Mesothelial cell of epicardium (in vitro differentiated cells): ENCODE measurements around the gene C15orf40. TPM values are rescaled to one million over a fixed set of nuclear protein-coding genes. Genes with fewer than 3 reads are reported as not detected.

Source experiments
- DNase-seq, 2 experiments: peaks; one replicate each; pipeline ENCODE4 v3.0.0; 2021; ENCODE audit warnings: low spot score in 2 of 2; ENCODE audit not compliant: unreplicated experiment in 2 of 2
- H3K27ac Mint-ChIP-seq: 2 replicates; pipeline ENCODE4 v1.8.0; 2021; ENCODE audit warnings: mixed read lengths
- H3K27me3 Mint-ChIP-seq: 2 replicates; pipeline ENCODE4 v1.8.0; 2021; ENCODE audit warnings: low read depth, mixed read lengths
- H3K36me3 Mint-ChIP-seq: 2 replicates; pipeline ENCODE4 v1.8.0; 2021; ENCODE audit warnings: mixed read lengths
- H3K4me1 Mint-ChIP-seq: 2 replicates; pipeline ENCODE4 v1.8.0; 2021; ENCODE audit warnings: mixed read lengths
- H3K4me3 Mint-ChIP-seq: 2 replicates; pipeline ENCODE4 v1.8.0; 2021; ENCODE audit warnings: mild to moderate bottlenecking, moderate library complexity, mixed read lengths
- H3K9me3 Mint-ChIP-seq: 2 replicates; pipeline ENCODE4 v1.8.0; 2021; ENCODE audit warnings: mixed read lengths
- total RNA-seq: library from RNA; stranded (reverse); gene quantifications from 3 replicates; pipeline ENCODE4 v1.2.1, GENCODE V29; 2021
- TF ChIP-seq, protein P1 (sequence below): fragments of 200-600 bp; sonication (generic); IDR thresholded peaks from one replicate; pipeline ENCODE4 v1.5.0; 2021; ENCODE audit warnings: antibody characterized with exemption; ENCODE audit not compliant: unreplicated experiment

The C15orf40 gene
- total RNA-seq, 1 donor from 2014 or later: 18.4 TPM

GRCh38 chr15:82970078-82970686 lies 41.3 kb downstream of the C15orf40 start:
- Mint-ChIP-seq H3K27ac (no peak overlapping the region), H3K36me3 (no peaks in the 10 kb centered on the region), H3K9me3 (no peaks in the 10 kb centered on the region), H3K27me3 (no peaks in the 10 kb centered on the region), H3K4me3 (no peak overlapping the region), H3K4me1 (peaks cover 3% of the 10 kb centered on the region)
- TF ChIP-seq, protein P1, sequence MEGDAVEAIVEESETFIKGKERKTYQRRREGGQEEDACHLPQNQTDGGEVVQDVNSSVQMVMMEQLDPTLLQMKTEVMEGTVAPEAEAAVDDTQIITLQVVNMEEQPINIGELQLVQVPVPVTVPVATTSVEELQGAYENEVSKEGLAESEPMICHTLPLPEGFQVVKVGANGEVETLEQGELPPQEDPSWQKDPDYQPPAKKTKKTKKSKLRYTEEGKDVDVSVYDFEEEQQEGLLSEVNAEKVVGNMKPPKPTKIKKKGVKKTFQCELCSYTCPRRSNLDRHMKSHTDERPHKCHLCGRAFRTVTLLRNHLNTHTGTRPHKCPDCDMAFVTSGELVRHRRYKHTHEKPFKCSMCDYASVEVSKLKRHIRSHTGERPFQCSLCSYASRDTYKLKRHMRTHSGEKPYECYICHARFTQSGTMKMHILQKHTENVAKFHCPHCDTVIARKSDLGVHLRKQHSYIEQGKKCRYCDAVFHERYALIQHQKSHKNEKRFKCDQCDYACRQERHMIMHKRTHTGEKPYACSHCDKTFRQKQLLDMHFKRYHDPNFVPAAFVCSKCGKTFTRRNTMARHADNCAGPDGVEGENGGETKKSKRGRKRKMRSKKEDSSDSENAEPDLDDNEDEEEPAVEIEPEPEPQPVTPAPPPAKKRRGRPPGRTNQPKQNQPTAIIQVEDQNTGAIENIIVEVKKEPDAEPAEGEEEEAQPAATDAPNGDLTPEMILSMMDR: no peak
- no peak for DNase-seq

DNA sequence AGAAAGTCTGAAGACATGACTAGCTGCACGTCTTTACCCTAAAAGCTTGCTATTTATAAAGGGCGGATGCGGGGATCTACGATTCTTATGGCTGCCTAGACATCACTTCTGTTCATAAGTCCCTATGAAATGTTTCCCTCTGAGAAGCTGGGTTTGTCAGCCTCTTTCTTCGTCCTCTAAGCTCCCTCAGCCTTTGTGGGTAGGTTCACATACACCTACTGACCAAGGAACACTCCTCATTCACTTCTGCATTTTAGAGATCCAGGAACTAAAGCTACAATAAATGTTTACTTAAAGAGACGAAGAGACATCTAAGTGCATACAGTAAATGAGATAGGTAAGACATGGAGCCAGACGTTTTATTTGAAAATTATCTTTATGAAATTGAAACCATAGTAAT lies 42.1 kb downstream of the C15orf40 start:
- no peaks in the 10 kb centered on the region for H3K9me3 Mint-ChIP-seq
- H3K4me1 Mint-ChIP-seq: peaks cover 3% of the 10 kb centered on the region
- H3K36me3 Mint-ChIP-seq: no peaks in the 10 kb centered on the region
- no peak for DNase-seq
- TF ChIP-seq, protein P1: no peak
- H3K27ac Mint-ChIP-seq: no peak overlapping the region
- no peak overlapping the region for H3K4me3 Mint-ChIP-seq
- no peaks in the 10 kb centered on the region for H3K27me3 Mint-ChIP-seq

GRCh38 chr15:82968066-82968465 lies 43.4 kb downstream of the C15orf40 start:
- Mint-ChIP-seq H3K36me3 (no peaks in the 10 kb centered on the region), H3K27me3 (no peaks in the 10 kb centered on the region), H3K9me3 (no peaks in the 10 kb centered on the region), H3K27ac (no peak overlapping the region), H3K4me1 (peaks cover 3% of the 10 kb centered on the region), H3K4me3 (no peak overlapping the region)
- TF ChIP-seq, protein P1: no peak
- no peak for DNase-seq

- H3K27me3 Mint-ChIP-seq: no peaks in the 10 kb centered on the region
- no peak overlapping the region for H3K4me3 Mint-ChIP-seq
- DNase-seq: no peak
- no peaks in the 10 kb centered on the region for H3K9me3 Mint-ChIP-seq
- H3K27ac Mint-ChIP-seq: no peak overlapping the region
- TF ChIP-seq, protein P1: no peak
- H3K36me3 Mint-ChIP-seq: no peaks in the 10 kb centered on the region
- H3K4me1 Mint-ChIP-seq: peaks cover 3% of the 10 kb centered on the region
These were observed 44.8 kb downstream of the C15orf40 start for GRCh38 chr15:82966671-82967071.

DNA sequence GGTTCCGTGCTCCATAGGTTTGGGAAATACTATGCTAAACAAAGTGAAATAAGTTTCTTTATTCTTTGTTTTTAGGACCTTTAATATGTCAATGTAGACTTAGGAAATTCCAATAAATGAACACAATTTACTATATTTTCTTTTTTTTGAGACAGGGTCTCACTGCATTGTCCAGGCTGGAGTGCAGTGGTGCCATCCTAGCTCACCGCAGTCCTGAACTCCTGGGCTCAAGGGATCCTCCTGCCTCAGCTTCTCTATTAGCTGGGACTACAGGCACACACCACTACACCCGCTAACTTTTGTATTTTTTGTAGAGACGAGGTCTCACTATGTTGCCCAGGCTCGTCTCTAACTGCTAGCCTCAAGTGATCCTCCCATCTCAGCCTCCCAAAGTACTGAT lies 46.5 kb downstream of the C15orf40 start:
- Mint-ChIP-seq H3K27ac (no peak overlapping the region), H3K4me1 (peaks cover 1% of the 10 kb centered on the region), H3K27me3 (no peaks in the 10 kb centered on the region), H3K9me3 (no peaks in the 10 kb centered on the region), H3K4me3 (no peak overlapping the region), H3K36me3 (no peaks in the 10 kb centered on the region)
- TF ChIP-seq, protein P1: no peak
- no peak for DNase-seq
